Tibial nerve (tissue), 4 donors: ENCODE results near the gene ANGPTL2.

Experiments used
- EP300 ChIP-seq, 2 donors: sonication (generic); formaldehyde crosslinking; IDR thresholded peaks; one replicate each; pipeline ENCODE4 v1.6.1; 2017; ENCODE audit warnings: antibody characterized with exemption in 2 of 2, mild to moderate bottlenecking in 1 of 2
- TF ChIP-seq, protein P1 (sequence below), 5 experiments: fragments of 200-600 bp in 3 of 5; fragments of 450-650 bp in 2 of 5; sonication (generic) in 3 of 5; IDR thresholded peaks; one replicate each; pipeline ENCODE4 v1.5.1; 2016 to 2019; ENCODE audit warnings: antibody characterized with exemption in 5 of 5, mild to moderate bottlenecking in 3 of 5, moderate library complexity in 2 of 5

DNA sequence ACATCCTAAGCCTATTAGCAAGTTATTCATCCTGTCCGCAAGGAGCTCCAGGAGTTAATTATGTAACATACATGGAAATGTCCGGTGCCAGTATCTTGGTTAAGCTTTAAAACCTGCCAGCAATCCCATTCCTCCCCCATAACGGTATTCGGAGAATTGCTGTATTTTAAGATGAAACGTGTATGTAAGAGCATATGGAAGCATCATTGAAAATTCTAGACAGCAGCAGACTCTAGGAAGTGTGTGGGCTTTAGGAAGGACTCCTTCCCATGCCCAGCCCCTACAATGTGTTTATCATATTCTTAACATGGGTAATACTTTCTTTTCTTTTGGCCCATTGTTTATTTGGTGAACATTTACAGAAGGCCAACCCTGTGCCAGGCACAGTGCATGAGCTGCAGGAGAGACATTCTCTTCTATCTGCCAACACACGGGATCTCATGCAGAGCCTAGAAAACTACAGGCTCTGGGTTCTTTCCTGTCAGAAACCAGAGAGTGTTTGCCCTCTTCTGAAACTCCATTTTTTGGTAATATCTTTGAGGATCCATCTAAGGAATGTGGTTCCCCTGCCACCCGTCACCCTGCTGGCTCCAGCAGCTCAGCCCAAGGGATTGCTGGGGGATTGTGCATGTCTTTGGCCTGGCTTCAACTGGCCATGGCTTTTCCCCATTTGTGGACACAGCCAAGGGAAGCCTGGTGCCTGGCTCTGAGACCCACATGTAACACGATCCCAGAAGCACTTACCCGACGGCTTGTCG lies 15.1 kb downstream of the ANGPTL2 start:
- TF ChIP-seq, protein P1, sequence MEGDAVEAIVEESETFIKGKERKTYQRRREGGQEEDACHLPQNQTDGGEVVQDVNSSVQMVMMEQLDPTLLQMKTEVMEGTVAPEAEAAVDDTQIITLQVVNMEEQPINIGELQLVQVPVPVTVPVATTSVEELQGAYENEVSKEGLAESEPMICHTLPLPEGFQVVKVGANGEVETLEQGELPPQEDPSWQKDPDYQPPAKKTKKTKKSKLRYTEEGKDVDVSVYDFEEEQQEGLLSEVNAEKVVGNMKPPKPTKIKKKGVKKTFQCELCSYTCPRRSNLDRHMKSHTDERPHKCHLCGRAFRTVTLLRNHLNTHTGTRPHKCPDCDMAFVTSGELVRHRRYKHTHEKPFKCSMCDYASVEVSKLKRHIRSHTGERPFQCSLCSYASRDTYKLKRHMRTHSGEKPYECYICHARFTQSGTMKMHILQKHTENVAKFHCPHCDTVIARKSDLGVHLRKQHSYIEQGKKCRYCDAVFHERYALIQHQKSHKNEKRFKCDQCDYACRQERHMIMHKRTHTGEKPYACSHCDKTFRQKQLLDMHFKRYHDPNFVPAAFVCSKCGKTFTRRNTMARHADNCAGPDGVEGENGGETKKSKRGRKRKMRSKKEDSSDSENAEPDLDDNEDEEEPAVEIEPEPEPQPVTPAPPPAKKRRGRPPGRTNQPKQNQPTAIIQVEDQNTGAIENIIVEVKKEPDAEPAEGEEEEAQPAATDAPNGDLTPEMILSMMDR (IDR thresholded peaks at IDR 0.05), result no peak
- TF ChIP-seq EP300 (IDR thresholded peaks at IDR 0.05), result no peak
